Esophagus muscularis mucosa (tissue), 4 donors: ENCODE results near the gene NMUR1. TPM values are rescaled to one million over a fixed set of nuclear protein-coding genes. Genes with fewer than 3 reads are reported as not detected.

Source experiments
- DNase-seq: peaks from one replicate; pipeline ENCODE4 v3.0.0-alpha.2; 2017; ENCODE audit errors: extremely low spot score
- H3K27ac ChIP-seq, 4 donors: fragments of 200-600 bp; sonication (generic); replicated peaks in 1 of 4; 1 replicate in 3 of 4; 2 replicates in 1 of 4; pipeline ENCODE4 v1.5.1; 2016 to 2019; ENCODE audit warnings: mild to moderate bottlenecking in 1 of 4
- H3K27me3 ChIP-seq, 4 donors: fragments of 200-600 bp; sonication (generic); one replicate each; pipeline versions ENCODE4 v1.5.1 to v1.6.0; 2016 to 2019
- H3K36me3 ChIP-seq, 4 donors: fragments of 200-600 bp; sonication (generic); one replicate each; pipeline ENCODE4 v1.5.1; 2016 to 2019
- H3K4me1 ChIP-seq, 4 donors: fragments of 200-600 bp; sonication (generic); one replicate each; pipeline ENCODE4 v1.5.1; 2016 to 2019
- H3K4me3 ChIP-seq, 4 donors: fragments of 200-600 bp; sonication (generic); 1 replicate in 2 of 4; 2 replicates in 2 of 4; pipeline ENCODE4 v1.5.1; 2016 to 2019; ENCODE audit warnings: mild to moderate bottlenecking in 4 of 4, moderate library complexity in 1 of 4
- H3K9me3 ChIP-seq, 4 donors: fragments of 200-600 bp; sonication (generic); 1 replicate in 3 of 4; 2 replicates in 1 of 4; pipeline ENCODE4 v1.5.1; 2016 to 2019
- CTCF ChIP-seq, 3 experiments: fragments of 200-600 bp in 2 of 3; fragments of 450-650 bp in 1 of 3; sonication (generic) in 2 of 3; IDR thresholded peaks; one replicate each; pipeline ENCODE4 v1.5.1; 2017 to 2019; ENCODE audit warnings: antibody characterized with exemption in 3 of 3, mild to moderate bottlenecking in 2 of 3, moderate library complexity in 1 of 3
- EP300 ChIP-seq: sonication (generic); formaldehyde crosslinking; IDR thresholded peaks from one replicate; pipeline ENCODE4 v1.6.1; 2017; ENCODE audit warnings: antibody characterized with exemption
- POLR2A ChIP-seq: fragments of 450-650 bp; IDR thresholded peaks from one replicate; pipeline ENCODE4 v1.6.1; 2017; ENCODE audit warnings: antibody characterized with exemption, moderate library complexity, mild to moderate bottlenecking, low read depth
- POLR2AphosphoS5 ChIP-seq, 2 donors: sonication (generic); formaldehyde crosslinking; IDR thresholded peaks; one replicate each; pipeline ENCODE4 v1.6.1; 2017; ENCODE audit warnings: antibody characterized with exemption in 2 of 2
- WGBS: methylation state at CpG from one replicate; pipeline ENCODE4 v1.1.5; 2018; 5-methylcytosine and 5-hydroxymethylcytosine counted together
- intact Hi-C: fragments of 100-400 bp; cut with DNase I; formaldehyde crosslinking; loops from one replicate; pipeline ENCODE4 v1.15.1; 2023
- total RNA-seq, 4 donors: library from RNA; depleted of rRNA; stranded (reverse); fragments of >200 nt; gene quantifications; one replicate each; pipeline versions ENCODE4 v1.1.0 to v1.2.1, GENCODE V29; 2016

NMUR1 gene
- total RNA-seq, 4 donors from 2014 or later, result 1.2 to 5.4 (median 2.5) TPM

- H3K27ac ChIP-seq, result no peak overlapping the region
- no peak overlapping the region for H3K4me3 ChIP-seq
- H3K36me3 ChIP-seq, result no peaks in the 10 kb centered on the region
- no peak for DNase-seq
- peaks cover 0 to 13% (median under 1%) of the 10 kb centered on the region in 4 donors for H3K4me1 ChIP-seq
- TF ChIP-seq CTCF (IDR thresholded peaks at IDR 0.05) (no peak), POLR2A (no peak)
- 78% methylated on average over 5 of the region's 6 CpGs for WGBS
- intact Hi-C loops, result no loop called here
- H3K27me3 ChIP-seq, result no peaks in the 10 kb centered on the region
- H3K9me3 ChIP-seq, result no peaks in the 10 kb centered on the region
These were observed 5.7 kb upstream of the NMUR1 start for GRCh38 chr2:231535961-231536360.

- DNase-seq, result no peak
- H3K4me3 ChIP-seq, result no peak overlapping the region
- H3K27me3 ChIP-seq, result peaks cover 0 to 6% (median 1%) of the 10 kb centered on the region in 4 donors
- no peaks in the 10 kb centered on the region for H3K36me3 ChIP-seq
- WGBS, result 94% methylated on average over 5 of the region's 7 CpGs
- peaks cover 5 to 13% (median 12%) of the 10 kb centered on the region in 4 donors for H3K4me1 ChIP-seq
- H3K9me3 ChIP-seq, result no peaks in the 10 kb centered on the region
- no peak overlapping the region for H3K27ac ChIP-seq
- intact Hi-C loops, result no loop called here
- TF ChIP-seq EP300 (no peak), POLR2AphosphoS5 (IDR thresholded peaks at IDR 0.05) (no peak), CTCF (IDR thresholded peaks at IDR 0.05) (no peak), POLR2A (no peak)
These were observed 3.5 kb upstream of the NMUR1 start for GRCh38 chr2:231533777-231534125.

GRCh38 chr2:231533086-231533776 is 3.0 kb upstream of the NMUR1 start:
- Histone ChIP-seq H3K4me1 (peaks cover 5 to 13% (median 12%) of the 10 kb centered on the region in 4 donors), H3K9me3 (no peaks in the 10 kb centered on the region), H3K27me3 (peaks cover 0 to 6% (median 1%) of the 10 kb centered on the region in 4 donors), H3K36me3 (no peaks in the 10 kb centered on the region), H3K27ac (no peak overlapping the region), H3K4me3 (no peak overlapping the region)
- intact Hi-C loops, result no loop called here
- DNase-seq, result no peak
- 88% methylated on average over 6 of the region's 8 CpGs for WGBS
- no peak for TF ChIP-seq CTCF (IDR thresholded peaks at IDR 0.05)
- TF ChIP-seq POLR2AphosphoS5 (IDR thresholded peaks at IDR 0.05), result no peak
- no peak for TF ChIP-seq POLR2A
- TF ChIP-seq EP300, result no peak

GRCh38 chr2:231532756-231533035 is 2.5 kb upstream of the NMUR1 start:
- WGBS, result 100% methylated on average over 2 of the region's 4 CpGs
- intact Hi-C loops, result no loop called here

More at GRCh38 chr2:231532756-231533035, 2.5 kb upstream of the NMUR1 start:
- Histone ChIP-seq H3K9me3 (no peaks in the 10 kb centered on the region), H3K27me3 (peaks cover 0 to 6% (median 1%) of the 10 kb centered on the region in 4 donors), H3K36me3 (no peaks in the 10 kb centered on the region), H3K4me1 (peaks cover 5 to 13% (median 12%) of the 10 kb centered on the region in 4 donors), H3K27ac (no peak overlapping the region), H3K4me3 (no peak overlapping the region)
- no peak for DNase-seq
- TF ChIP-seq POLR2A (no peak), CTCF (IDR thresholded peaks at IDR 0.05) (no peak), POLR2AphosphoS5 (IDR thresholded peaks at IDR 0.05) (no peak), EP300 (no peak)
